NCI-H510A treated with DMSO at 0.1 percent for 48 hours (cell line): ENCODE measurements around the gene ERGIC1.

Experiments used
- DNase-seq: peaks from one replicate; lab custom pipeline; 2025; lab: John Stamatoyannopoulos, UW

ERGIC1 gene

DNA sequence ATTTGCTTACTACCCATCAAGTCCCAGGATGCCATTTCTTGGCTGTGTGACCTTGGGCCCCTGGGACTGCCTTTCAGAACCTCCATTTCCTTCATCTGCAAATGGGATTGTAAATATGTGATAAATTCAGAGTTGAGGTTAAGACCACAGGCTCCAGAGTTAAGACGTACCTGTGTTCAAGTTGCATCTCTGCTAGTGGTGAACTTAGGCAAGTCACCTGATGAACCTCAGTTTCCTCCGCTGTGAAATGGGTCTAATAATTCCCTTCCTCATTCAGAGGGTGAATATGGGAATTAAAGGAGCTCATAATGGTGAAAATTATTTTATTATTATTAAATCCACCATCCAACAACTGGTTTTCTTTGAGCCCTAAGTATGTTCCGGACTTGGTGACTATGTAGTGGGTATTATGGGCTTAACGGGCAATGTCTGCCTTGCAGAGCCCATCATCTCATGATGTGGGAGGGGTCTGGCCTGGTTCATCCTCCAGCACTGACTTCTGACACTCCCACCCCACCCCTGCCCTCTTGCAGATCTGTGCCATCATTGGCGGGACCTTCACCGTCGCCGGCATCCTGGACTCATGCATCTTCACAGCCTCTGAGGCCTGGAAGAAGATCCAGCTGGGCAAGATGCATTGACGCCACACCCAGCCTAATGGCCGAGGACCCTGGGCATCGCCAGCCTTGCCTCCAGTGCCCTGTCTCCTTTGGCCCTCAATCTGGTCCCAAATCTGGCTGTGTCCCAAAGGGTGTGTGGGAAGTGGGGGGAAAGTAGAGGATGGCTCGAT lies 116.3 kb downstream of the ERGIC1 start:
- DNase-seq: no peak

DNA sequence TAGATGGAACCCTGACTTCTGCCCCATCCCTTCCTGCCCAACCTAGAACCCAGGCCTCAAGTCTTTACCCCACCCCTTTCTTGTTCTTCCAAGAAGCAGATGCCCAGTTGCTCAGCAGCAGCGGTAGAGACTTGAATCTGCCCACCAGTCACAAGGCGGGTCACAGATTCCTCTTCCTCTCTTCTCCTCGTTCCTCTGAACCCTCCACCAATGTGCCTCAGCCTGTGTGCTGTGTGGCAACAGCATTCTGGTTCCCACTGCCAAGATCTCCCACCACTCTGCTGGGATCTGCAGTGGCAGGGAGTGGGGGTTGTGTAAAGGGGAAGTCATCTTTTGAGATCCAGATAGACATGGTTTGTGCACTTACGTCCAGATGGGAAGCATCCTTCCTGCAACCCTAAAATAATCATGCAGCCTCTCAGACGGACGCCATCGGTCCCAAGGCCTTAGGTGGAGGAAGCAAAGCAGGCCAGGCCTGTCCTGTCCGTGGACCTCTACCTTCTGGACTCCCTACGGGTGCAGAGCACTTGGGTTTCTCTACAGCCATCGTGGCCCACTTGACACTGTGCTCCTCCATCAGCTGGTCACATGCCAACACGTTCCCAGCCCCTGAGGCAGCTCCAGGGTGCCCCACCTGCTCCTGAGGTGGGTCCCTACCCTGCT lies 117.5 kb downstream of the ERGIC1 start:
- no peak for DNase-seq

DNA sequence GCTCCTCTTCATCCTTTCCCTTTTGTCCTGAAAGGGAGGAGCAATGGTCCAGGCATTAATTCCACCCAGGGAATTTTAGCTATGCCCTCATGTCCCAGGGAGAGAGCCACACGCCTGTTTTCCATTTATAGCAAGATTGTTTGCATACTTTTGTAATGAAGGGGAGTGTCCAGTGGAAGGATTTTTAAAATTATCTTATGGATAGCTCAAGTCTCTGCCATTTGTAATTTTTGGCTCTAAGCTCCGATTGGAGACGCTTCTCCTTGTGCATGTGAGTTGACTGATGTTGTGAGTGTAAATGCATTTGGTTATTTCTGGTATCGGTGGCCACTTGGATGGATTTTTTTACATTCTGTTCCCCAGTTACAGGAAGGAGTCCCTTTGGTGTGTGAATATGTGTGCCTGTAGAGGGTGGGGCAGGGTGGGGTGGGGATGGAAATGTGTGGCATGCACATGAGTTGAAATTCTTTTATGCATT lies 118.0 kb downstream of the ERGIC1 start:
- DNase-seq: no peak

DNA sequence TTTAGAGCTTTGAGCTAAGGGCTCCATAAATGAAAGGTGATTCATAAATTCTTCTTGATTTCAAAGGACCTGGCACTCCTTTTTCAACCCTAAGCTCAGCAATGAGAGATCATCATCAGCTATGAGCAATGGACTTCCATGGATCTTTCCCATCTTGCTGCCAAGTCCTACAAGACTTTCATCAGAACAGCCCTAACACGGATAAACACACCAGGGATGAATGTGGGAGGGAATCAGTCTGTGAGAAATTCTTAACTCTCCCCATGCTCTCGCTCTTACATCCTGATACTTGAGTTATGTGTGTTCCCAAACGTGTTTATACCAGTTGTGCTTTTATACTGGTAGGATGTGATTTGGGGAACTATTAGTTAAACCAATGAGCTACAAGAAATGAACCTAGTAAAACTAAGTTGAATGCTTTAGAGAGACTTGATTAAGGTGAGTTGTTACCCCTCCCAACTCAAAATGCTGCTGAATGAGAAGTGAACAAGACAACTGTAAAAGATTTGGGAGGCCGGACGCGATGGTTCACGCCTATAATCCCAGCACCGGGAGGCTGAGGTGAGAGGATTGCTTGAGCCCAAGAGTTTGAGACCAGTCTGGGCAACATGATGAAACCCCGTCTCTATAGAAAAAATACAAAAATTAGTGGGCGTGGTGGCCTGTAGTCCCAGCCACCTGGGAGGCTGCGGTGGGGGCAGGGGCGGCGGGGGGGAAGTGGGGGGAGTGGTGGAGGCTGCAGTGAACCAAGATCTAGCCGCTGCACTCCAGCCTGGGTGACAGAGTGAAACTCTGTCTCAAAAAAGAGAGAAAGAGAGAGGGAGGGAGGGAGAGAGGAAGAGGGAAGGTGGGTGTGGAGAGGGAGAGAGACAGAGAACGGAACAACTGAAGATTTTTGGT lies 120.0 kb downstream of the ERGIC1 start:
- no peak for DNase-seq

DNA sequence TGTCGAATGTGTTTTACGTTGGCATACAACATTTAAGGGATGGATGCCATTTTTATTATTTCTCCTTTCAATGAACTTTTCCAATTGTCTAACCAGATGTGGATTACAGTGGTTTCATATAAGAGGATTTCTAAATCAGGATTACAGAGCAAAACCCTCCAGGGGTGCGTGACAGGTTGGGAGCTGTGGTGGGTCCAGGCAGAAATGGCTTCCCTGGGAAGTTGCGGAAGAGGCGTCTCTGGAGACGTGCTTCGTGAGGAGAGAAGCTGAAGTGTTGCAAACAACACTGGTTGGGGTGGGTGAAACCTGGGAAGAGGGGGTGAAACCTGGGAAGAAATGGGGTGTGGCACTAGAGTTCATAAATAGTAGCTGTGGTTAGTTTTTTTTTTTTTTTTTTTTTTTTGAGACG lies 120.7 kb downstream of the ERGIC1 start:
- DNase-seq: no peak

DNA sequence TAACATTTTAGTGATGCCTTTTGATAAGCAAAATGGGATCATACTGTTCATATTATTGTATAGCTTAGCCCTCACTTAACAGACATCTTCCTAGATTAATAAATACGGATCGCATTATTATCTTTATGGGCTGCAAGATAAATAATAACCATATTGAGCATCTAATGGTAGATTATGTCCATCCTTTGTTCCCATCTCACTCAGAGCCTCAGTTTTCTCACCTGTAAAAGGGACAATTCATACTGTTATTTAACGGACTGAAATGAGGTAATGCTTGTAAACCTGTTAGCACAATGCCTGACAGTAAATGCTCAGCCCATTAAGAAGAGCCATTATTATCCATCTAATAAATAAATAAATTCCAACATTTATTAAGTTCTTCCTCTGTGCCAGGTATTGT lies 122.2 kb downstream of the ERGIC1 start:
- no peak for DNase-seq

DNA sequence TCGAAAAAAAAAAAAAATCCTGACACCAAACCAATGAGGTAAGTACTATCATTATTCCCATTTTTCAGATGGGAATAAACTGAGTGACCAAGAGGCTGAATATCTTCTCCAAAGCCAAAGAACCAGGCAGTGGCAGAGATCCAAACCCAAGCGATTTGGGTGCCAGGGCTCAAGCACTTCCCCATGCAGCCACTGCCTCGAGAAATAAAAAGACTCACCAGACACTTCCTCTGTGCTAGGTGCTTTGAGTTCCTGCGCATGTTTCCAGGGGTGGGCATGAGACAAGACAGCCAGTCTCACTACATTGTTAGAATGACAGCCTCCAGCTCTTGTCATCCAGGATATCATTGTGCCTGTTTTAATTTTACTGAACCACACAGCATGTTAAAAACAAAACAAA lies 122.9 kb downstream of the ERGIC1 start:
- DNase-seq: no peak

DNA sequence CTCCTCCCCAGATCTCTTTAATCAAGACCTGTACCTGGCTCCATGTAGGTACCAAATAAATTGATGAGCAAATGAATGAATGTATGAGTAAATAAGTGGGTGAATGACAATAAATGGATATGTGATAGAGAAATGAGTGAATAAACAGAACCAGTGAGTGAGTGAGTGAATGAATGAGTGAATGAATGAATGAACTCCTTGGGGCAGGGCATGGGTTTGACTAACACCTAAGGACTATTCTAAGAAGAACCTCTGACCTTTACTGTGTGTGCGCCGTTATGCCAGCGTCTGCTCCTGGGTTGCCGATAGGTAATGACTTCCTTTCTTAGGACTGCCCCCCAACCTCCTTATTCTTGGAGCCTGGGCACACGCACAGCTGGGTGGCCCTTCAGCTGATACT lies 123.4 kb downstream of the ERGIC1 start:
- no peak for DNase-seq

DNA sequence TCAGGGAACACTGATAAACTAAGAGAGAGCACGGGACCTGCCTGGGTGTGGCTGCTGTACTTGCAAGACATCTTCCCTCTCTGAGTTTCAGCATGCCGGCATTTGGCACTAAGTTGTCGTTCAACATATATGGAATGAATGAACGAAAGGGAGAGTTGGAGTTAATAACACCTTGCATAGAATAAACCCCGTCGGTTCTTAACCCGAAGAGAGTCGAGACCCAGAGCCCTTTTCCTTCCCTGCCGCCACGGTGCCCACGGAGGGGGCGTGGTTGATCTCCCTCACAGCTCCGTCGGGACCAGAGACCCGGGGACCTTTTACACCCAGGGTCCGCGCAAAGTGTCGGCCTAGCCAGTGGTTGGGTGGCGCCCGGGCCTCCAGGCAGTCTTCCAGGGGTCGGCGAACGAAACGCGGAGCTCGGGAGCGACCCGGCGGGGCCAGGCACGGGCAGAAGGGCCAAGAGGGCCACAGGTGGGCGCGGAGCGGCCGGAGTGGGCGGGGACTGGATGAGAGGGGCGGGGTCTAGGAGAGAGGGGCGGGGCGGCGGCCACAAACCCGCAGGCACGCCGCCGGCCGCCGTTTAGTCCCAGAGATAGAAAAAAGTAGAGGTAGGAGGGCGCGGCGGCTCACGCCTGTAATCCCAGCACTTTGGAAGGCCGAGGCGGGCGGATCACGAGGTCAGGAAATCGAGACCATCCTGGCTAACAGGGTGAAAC lies 124.4 kb downstream of the ERGIC1 start:
- DNase-seq: peak; percentile 11

DNA sequence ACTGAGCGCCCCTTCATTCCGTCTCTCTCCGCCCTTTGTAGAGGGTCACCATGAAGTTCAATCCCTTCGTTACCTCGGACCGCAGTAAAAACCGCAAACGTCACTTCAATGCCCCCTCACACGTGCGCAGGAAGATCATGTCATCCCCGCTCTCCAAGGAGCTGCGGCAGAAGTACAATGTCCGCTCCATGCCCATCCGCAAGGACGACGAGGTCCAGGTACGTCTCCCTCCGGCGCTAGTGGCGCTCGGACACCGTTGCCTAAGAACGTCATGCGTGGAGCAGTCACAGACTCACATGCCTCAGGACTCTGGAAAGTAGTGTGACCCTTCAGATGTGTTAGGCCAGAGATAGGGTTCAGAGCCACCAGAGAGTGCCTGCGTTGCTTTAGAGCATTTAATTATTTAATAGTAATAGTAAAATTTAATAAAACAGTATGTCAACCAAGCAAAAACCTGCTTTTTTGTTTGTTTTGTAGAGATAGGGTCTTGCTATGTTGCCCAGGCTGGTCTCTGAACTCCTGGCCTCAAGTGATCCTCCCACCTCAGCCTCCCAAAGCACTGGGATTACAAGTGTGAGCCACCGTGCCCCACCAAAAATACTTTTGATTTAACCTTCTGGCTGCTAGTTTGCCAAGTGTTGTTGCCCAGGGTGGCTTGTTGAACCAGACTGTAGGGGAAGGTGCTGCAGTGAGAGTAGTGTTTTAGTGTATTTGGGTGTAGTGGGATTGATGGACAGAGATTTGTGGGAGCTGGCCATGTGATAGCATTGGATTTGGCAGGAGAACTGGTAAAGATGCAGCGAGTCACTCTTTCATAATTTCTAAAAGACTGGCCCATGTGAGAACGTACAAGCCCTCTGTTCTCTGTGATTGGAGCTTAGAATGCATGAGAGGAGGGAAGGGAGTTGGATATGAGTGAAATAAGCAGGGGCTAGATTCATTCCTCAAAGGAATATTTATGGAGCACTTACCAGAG lies 126.1 kb downstream of the ERGIC1 start:
- no peak for DNase-seq

DNA sequence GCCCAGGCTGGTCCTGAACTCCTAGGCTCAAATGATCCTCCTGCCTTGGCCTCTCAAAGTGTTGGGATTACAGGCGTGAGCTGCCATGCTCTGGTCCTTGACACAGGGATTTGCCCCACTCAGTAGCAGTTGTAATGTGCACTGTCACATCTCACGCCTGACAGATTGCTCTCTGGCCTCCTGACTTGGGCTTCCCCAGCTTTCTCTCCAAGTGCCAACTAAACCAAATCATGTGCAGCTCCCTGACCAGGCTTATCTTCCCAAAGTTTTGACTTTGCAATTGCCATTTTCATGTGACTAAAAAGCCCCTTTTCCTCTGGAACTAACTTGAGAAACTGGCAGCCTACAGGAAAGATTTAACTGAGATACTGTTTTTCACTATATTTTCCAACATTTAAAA lies 135.9 kb downstream of the ERGIC1 start:
- DNase-seq: no peak

DNA sequence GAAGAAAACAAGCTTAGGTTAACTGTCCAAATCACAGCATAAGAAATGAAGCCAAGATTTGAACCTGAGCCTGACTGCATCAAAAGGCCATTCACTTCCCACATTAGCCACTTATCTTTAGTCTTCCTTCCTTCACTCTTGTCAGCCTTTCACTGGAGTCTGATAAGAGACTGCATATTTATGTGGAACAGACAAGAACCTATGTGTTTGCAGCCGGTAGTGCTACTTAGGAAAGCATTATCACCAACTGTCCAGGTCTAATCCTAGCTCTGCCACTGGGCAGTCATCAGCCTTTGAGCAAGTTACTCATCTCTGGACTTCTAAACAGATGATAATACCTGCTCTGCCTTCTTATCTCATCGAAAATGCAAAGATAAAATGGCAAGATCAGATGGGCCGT lies 137.4 kb downstream of the ERGIC1 start:
- no peak for DNase-seq

DNA sequence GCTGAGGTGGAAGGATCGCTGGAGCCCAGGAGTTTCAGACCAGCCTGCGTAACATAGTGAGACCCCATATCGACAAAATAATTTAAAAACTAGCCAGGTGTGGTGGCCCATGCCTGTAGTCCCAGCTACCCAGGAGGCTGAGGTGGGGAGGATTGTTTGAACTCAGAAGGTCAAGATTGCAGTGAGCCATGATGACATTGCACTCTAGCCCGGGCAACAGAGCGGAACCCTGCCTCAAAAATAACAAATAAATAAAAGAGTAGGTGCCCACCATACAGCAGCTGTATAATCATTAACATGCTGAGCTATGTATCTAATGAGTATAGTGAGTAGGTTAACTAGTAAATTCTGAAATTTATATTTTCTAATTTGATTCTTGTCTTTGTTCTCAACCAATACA lies 138.5 kb downstream of the ERGIC1 start:
- no peak for DNase-seq

DNA sequence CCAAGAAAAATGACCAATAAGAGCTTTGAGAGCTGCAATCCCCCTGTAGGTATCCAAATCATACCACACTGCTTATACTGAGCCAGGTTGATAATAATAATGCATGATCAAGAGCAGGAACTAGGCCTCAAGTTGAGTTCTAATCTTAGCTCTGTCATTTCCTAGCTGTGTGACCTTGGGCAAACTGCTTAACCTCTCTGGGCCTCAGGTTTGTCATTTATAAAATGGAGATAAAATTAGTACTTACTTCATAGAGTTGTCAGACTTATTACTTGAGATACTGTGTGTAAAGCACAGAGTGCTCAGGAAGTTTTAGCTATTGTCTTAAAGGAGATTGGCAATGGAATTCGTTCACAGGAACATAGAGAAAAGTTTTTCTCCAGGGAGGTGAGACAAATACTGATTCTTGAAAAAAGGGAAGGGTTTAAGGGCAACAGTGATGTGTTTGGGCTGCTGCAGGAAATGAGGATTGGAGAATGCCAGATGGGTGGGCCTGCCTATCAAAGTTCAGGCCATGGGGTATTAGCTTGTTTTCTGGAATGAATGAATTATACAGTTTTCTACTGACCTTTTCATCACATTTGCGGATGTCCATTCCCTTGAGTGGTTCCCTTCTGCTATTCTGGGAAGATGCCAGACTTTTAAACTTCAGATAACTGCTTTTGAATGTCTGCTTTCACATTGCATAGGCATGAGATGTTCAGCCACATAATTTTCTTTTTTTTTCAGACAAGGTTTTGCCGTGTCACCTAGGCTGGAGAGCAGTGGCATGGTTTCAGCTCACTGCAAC lies 139.3 kb downstream of the ERGIC1 start:
- DNase-seq: no peak

DNA sequence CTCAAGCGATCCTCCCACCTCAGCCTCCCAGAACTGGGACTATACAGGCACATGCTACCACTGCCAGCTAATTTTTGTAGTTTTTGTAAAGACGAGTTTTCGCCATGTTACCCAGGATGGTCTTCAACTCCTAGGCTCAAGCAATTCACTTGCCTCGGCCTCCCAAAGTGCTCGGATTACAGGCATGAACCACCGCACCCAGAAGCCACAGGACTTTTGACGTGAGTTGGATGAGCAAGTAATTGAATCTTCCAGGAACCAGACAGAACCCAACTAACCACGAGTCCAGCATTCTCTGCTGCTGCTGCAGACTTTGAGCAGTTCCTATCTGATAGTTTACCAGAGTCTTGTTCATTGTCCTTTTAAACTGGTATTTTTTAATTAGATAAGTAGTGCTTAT lies 139.9 kb downstream of the ERGIC1 start:
- DNase-seq: no peak

DNA sequence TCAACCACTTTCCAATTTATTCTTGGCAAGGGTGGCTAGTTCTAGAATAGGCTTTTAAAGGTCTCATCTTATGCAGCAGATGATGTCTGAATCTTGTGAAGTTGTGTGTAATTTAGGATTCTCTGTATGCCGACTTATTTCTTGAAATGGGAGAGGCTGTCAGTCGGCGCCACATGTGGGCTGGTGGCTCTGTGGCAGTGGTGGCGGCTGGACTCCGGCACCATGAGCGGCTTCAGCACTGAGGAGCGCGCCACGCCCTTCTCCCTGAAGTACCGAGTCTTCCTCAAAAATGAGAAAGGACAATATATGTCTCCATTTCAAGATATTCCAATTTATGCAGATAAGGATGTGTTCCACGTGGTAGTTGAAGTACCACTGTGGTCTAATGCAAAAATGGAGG lies 141.2 kb downstream of the ERGIC1 start:
- DNase-seq: no peak

DNA sequence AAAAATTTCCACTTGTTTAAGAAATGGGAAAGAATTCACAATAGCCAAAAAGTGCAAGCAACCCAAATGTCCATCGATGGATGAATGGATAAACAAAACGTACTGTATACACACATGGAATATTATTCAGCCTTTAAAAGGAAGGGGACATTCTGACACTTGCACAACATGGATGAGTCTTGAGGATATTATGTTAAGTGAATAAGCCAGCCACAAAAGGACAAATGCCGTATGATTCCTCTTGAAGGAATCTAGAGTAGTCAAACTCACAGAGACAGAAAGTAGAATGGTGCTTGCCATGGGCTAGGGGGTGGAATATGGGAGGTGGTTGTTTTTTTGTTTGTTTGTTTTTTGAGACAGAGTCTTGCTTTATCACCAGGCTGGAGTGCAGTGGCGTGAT lies 145.7 kb downstream of the ERGIC1 start:
- no peak for DNase-seq

DNA sequence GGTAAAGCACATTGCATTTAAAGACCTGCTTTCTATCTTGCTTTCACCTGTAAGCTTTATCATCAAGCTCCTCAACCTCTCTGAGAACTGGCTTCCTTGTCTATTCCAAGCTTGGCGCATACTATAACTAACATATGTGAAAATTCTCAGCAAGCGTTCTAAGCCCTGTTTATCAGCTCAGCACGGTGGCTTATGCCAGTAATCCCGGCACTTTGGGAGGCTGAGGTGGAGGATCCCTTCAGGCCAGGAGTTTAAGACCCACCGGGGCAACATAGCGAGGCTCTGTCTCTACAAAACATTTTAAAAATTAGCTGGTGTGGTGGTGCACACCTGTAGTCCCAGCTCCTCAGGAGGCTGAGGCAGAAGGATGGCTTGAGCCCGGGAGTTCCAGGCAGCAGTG lies 147.9 kb downstream of the ERGIC1 start:
- no peak for DNase-seq

DNA sequence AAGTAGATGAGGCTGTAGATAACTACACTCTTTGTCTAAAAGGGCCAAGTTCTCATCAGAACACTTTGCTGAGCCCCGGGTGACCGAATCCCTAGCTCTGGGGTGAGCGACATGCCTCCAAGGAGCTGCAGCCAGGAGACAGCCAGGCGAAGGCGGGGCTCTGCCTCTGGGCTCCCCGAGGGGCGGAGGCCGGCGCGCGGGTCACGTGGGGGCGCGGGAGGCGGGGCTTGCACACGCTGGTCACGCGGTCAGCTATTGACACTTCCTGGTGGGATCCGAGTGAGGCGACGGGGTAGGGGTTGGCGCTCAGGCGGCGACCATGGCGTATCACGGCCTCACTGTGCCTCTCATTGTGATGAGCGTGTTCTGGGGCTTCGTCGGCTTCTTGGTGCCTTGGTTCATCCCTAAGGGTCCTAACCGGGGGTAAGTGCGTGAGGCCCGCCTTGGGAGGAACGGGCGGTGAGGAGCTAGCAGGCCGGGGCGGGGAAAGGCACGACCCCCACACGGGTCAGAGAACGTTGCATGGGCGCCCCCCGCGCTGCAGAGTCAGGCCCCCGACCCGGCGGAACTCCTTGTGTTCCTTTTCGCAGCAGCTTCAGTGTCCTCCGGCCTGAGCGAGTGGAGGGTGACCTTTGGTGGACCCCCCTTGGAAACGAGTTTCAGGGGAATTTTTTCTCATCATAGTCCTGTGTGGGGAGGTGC lies 149.6 kb downstream of the ERGIC1 start, which contains the start of gene ATP6V0E1:
Gene ATP6V0E1, plus strand, starts transcription at position 230 of the 702 bp plus-strand sequence. Its CDS starts 90 bp downstream, at position 320.
- DNase-seq: peak; percentile 79
